GM12872 (cell line): ENCODE measurements around the gene HOXA4.

Source experiments
- CTCF ChIP-seq: IDR thresholded peaks from 3 replicates; pipeline ENCODE4 v1.5.1; 2011; ENCODE audit warnings: low read depth, mild to moderate bottlenecking, low read length, moderate library complexity; ENCODE audit not compliant: insufficient read depth

Gene HOXA4

DNA sequence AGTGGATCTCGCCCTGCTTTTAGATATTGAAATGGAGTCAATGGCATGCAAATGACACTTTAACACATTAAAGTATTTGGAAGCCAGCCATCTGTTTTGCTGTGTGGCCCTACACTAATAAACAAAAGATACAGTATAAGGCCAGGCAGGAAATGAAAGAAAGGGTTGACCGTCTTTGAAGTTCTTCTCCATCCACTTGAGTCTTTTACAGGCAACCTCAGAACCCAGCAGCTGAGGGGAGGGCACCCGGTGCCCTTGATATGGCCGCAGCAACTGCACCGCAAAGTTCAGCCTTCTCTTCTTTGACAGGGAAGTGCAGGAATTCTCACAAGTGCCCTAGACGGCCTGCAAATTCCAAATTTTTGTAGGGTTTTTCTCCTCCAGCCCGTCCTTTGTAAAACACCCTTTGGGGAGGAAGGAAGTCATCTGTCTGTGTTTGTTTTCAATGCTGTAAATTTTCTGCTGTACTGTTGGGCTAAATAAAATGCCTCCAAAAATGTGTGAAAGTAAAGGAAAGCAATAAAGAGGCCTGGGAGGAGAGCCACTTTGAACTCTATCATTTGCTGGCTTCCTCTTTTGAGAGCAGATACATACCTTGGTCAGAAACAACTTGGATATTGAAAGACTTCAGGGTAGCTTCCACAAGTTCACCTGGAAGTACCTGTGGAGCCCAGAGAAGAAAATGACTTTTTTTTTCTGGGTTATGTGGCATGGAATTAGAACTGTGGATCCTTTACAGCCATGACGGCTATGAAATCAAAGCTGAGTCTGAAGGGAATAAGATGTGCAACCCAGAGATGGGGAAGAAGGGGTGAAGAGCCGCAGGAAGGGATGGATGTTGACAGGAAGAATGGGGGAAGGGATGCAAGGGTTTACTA, 38.4 kb downstream of the HOXA4 start:
- no peak for TF ChIP-seq CTCF

GRCh38 chr7:27091105-27091504, 39.5 kb downstream of the HOXA4 start:
- TF ChIP-seq CTCF, result no peak

DNA sequence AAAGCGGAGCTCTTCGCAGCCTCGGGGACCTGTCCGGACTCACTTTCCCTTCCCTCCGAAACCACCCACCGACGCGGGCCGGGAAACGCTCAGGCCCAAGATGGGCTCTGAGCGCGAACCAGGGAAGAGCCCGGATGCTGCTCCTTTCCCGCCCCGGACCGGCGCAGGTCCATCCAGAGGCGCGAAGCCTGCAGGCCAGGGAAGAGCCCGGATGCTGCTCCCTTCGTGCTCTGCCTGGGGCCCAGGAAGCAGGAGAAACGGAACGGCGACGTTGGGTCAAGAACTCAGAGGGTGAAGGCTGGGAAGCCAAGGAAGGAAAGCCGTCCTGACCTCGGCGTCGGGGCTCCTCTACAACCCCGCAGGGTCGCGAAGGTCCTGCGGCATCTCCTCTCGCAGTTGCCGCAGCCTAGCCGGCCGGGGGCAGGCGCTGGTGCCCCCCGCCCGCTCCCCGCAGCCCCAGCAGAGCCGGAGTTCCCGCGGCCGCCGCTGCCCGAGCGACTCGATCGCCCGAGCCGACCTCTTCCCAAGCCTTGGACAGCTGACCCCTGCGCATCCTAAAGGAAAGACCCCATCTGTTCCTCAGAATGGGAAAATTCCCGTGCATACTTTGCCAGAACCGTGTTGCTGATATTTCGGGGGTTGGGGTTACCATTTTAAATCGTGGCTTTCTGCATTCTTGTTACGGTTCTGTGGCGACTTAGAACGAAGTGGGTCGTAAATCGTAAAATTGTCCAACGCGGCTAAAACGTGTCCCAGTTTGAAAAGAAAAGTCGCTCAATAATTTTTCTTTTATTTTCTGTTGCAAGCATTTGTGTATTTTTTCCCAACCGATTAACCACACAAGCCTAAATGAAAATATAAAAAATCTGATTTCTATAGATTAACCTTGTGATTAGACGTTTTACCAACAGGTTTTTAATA, 42.3 kb downstream of the HOXA4 start:
- no peak for TF ChIP-seq CTCF

GRCh38 chr7:27083646-27084045, 46.9 kb downstream of the HOXA4 start:
- TF ChIP-seq CTCF, result no peak

DNA sequence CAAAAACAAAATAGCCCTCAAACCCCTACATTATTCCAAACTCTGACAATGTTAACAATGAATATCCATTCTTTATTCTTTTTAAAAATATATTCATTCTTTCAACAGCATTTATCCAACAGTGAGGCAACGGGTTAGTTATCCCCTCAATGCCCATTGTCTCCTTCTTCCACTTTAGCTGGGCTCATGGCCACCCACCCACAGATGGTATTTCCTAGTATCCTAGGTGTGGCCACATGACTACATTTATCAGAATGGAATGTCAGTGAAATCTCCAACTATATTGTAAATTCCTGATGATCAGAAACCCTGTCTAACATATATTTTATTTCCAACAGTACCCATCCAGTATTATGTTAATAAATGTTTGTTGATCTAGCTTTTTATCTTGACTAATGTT, 48.4 kb downstream of the HOXA4 start:
- no peak for TF ChIP-seq CTCF

DNA sequence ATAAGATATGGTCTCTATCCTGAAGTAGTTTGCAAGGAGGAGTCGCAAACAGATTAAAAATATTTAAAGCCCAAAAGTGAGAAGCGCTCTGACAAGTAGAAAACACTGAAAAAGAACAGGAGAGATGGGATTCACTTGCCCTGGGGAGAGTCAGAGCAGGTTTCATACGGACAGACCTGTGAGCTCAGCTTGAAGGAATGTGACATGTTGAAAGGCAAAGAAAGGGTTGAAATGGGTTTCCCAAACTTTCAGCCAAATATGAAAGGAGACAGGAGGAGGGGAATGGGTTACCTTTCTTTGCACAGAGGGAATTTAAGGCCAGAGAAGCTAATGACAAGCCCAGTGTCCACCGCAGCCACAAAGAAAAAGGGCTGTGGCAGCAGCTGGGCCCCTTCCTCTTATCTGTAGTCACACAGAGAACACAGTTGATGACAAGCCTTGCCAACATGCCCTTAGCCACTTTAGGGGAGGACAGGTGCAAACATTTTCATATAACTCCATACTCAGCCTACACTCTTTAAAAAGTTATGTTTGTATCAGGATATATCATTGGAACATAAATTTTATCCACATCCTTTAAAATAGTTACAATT, 49.6 kb downstream of the HOXA4 start:
- TF ChIP-seq CTCF, result no peak

DNA sequence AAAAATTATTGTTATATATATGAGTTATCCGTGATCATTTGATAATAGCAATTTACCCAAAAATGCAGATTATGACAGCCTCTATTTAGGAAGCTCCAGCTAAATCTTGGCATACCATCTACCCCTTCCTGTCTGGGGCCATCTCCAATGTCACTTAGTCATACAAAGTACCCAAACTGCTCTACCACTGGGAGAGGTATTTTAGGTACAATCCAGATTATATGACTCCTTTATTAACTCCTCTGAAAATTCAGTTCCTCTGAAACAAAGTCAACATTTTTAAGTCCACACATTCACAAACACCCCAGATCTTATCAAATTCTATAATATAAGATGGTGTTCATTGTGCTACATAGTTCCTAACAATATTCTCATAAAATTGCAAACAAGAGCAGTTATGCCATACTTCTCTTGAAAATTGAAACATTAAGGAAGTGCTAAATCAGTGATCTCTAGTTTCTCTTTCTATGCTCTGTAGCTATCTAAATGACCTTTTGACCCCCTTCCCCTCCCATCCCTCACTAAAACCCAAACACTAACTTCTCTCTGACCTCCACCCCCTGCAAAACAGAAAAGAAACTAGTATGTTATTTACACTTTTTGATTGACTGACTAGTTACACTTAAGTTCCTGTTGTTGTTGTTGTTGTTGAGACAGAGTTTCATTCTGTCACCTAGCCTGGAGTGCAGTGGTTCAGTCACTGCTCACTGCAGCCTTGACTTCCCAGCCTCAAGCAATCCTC, 51.2 kb downstream of the HOXA4 start:
- no peak for TF ChIP-seq CTCF
